Liver (tissue), 9 donors: ENCODE data around the gene SYNPO2. TPM values are rescaled to one million over a fixed set of nuclear protein-coding genes. Genes with fewer than 3 reads are reported as not detected.
"Not testable (repeated sequence)": the region's sequence is repeated elsewhere in the genome, so short reads cannot be mapped to it uniquely, and the experiment has no call there.

Experiments used
- DNase-seq: peaks from one replicate; pipeline ENCODE4 v3.0.0-alpha.2; 2017; ENCODE audit warnings: low spot score
- H3K27ac ChIP-seq, 2 donors: one replicate each; pipeline ENCODE4 v1.7.0; 2013; ENCODE audit warnings: inconsistent platforms in 2 of 2, low read length in 2 of 2, control low read depth in 1 of 2, low read depth in 1 of 2, mild to moderate bottlenecking in 1 of 2
- H3K27me3 ChIP-seq, 4 donors: one replicate each; pipeline versions ENCODE4 v1.6.1 to v1.7.0; 2013; ENCODE audit warnings: low read length in 3 of 4, inconsistent platforms in 1 of 4, mild to moderate bottlenecking in 1 of 4, moderate library complexity in 1 of 4; ENCODE audit not compliant: control insufficient read depth in 4 of 4, insufficient read depth in 4 of 4
- H3K36me3 ChIP-seq, 4 donors: one replicate each; pipeline versions ENCODE4 v1.6.1 to v1.7.0; 2013; ENCODE audit warnings: low read length in 3 of 4, mild to moderate bottlenecking in 3 of 4, low read depth in 1 of 4, moderate library complexity in 1 of 4; ENCODE audit not compliant: control insufficient read depth in 4 of 4, insufficient read depth in 3 of 4
- H3K4me1 ChIP-seq, 4 donors: one replicate each; pipeline versions ENCODE4 v1.6.1 to v1.7.0; 2013; ENCODE audit warnings: low read length in 3 of 4, mild to moderate bottlenecking in 3 of 4, moderate library complexity in 1 of 4; ENCODE audit not compliant: control insufficient read depth in 4 of 4, insufficient read depth in 4 of 4
- H3K4me3 ChIP-seq, 3 donors: one replicate each; pipeline versions ENCODE4 v1.6.1 to v1.7.0; 2013; ENCODE audit warnings: low read length in 3 of 3, control low read depth in 1 of 3, low read depth in 1 of 3, mild to moderate bottlenecking in 1 of 3
- H3K9ac ChIP-seq, 2 donors: one replicate each; pipeline ENCODE4 v1.7.0; 2013; ENCODE audit warnings: low read length in 2 of 2, mild to moderate bottlenecking in 2 of 2, moderate library complexity in 2 of 2, control low read depth in 1 of 2, low read depth in 1 of 2
- H3K9me3 ChIP-seq, 4 donors: one replicate each; pipeline versions ENCODE4 v1.6.1 to v1.7.0; 2013; ENCODE audit warnings: low read length in 3 of 4; ENCODE audit not compliant: control insufficient read depth in 4 of 4
- FOXA2 ChIP-seq: IDR thresholded peaks from 2 replicates; pipeline ENCODE4 v1.6.1; 2016; ENCODE audit warnings: antibody characterized with exemption
- GABPA ChIP-seq, 2 donors: IDR thresholded peaks in 1 of 2; conservative IDR thresholded peaks in 1 of 2; 2 replicates each; pipeline ENCODE4 v1.6.1; 2016; ENCODE audit warnings: antibody characterized with exemption in 2 of 2, mild to moderate bottlenecking in 1 of 2, moderate library complexity in 1 of 2
- HNF4A ChIP-seq, 2 donors: conservative IDR thresholded peaks; 2 replicates each; pipeline ENCODE4 v1.6.1; 2016; ENCODE audit warnings: antibody characterized with exemption in 2 of 2, mild to moderate bottlenecking in 2 of 2
- NR2F2 ChIP-seq: IDR thresholded peaks from 2 replicates; pipeline ENCODE4 v1.6.1; 2016; ENCODE audit warnings: antibody characterized with exemption
- RAD21 ChIP-seq, 2 donors: IDR thresholded peaks; 2 replicates each; pipeline ENCODE4 v1.6.1; 2016; ENCODE audit warnings: antibody characterized with exemption in 2 of 2, mild to moderate bottlenecking in 2 of 2
- WGBS: extraction: QIAGEN DNeasy Blood & Tissue Kit; methylation state at CpG from one replicate; pipeline ENCODE4 v1.1.7; 2013; 5-methylcytosine and 5-hydroxymethylcytosine counted together
- polyA plus RNA-seq, 2 donors: library from polyadenylated mRNA; stranded (reverse) in 1 of 2; unstranded in 1 of 2; fragments of 200-250 nt in 1 of 2; fragments of >200 nt in 1 of 2; fragmentation: Nextera tagmentation in 1 of 2; extraction: Ambion mirVana in 1 of 2; gene quantifications; one replicate each; pipeline versions ENCODE4 v1.2.1 to v1.2.3, GENCODE V29; 2013 to 2015
- total RNA-seq, 2 donors: library from RNA; depleted of rRNA; stranded (reverse); fragments of >200 nt; gene quantifications; one replicate each; pipeline ENCODE4 v1.2.3, GENCODE V29; 2014
- TF ChIP-seq, protein P1 (sequence below): IDR thresholded peaks from 2 replicates; pipeline ENCODE4 v1.6.1; 2016; ENCODE audit warnings: antibody characterized with exemption
- TF ChIP-seq, protein P2 (sequence below): IDR thresholded peaks from 2 replicates; pipeline ENCODE4 v1.6.1; 2016; ENCODE audit warnings: antibody characterized with exemption
- donor health status: healthy.
- donor health status: healthy.
- donor health status: healthy.
- donor health status: healthy.
- donor health status: healthy.

Gene SYNPO2
- total and polyA plus RNA-seq, 4 donors, result 2.4 to 10.9 (median 3.4) TPM

DNA sequence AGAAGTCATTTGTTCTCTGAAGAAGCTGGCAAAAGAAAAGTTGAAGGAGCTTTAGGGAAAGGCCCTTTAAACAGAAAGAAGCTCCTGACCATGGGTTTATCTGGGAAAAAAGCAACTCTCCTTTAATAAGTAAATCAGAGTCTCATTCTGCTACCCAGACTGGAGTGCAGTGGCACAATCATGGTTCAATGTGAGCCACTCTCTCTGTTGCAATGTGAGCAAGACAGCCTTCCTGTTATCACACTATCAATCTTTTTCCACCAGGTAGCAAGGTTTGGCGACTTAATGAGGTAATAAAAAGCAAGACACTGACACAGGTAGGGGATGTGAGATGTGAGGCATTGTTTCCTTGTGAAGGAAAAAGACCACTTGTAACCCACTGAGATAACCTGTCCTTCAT, 111.3 kb downstream of the SYNPO2 start:
- no peaks in the 10 kb centered on the region for H3K27me3 ChIP-seq
- no peaks in the 10 kb centered on the region for H3K36me3 ChIP-seq
- TF ChIP-seq NR2F2 (no peak), FOXA2 (no peak), HNF4A (conservative IDR thresholded peaks at IDR 0.05) (no peak), RAD21 (IDR thresholded peaks at IDR 0.05) (no peak)
- TF ChIP-seq, protein P1, sequence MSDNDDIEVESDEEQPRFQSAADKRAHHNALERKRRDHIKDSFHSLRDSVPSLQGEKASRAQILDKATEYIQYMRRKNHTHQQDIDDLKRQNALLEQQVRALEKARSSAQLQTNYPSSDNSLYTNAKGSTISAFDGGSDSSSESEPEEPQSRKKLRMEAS, result no peak
- TF ChIP-seq, protein P2, sequence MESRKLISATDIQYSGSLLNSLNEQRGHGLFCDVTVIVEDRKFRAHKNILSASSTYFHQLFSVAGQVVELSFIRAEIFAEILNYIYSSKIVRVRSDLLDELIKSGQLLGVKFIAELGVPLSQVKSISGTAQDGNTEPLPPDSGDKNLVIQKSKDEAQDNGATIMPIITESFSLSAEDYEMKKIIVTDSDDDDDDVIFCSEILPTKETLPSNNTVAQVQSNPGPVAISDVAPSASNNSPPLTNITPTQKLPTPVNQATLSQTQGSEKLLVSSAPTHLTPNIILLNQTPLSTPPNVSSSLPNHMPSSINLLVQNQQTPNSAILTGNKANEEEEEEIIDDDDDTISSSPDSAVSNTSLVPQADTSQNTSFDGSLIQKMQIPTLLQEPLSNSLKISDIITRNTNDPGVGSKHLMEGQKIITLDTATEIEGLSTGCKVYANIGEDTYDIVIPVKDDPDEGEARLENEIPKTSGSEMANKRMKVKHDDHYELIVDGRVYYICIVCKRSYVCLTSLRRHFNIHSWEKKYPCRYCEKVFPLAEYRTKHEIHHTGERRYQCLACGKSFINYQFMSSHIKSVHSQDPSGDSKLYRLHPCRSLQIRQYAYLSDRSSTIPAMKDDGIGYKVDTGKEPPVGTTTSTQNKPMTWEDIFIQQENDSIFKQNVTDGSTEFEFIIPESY, result no peak
- no peaks in the 10 kb centered on the region for H3K4me1 ChIP-seq
- no peak for DNase-seq
- H3K27ac ChIP-seq, result no peak overlapping the region
- no peak overlapping the region for H3K4me3 ChIP-seq
- no peaks in the 10 kb centered on the region for H3K9me3 ChIP-seq
- WGBS, result 85% methylated on average over 1 of the region's 1 CpG
- H3K9ac ChIP-seq, result no peak overlapping the region

DNA sequence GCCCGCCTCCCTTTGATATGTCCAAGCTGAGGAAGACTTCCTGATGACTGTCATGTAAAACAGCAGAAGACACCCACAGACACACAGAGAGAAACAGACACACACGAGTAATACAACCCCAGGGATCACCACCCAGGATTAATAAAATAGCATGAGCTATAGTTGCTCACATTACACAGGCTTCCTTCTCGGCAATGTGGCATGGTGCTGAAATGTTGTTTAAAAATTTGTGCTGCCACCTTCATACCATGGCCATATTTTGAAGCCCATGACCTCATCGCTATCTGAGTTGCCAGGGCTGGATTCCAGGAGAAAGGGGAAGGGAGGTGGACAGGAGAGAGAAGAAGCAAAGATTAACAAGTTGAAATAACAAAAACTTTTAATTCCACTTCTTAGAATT, 111.7 kb downstream of the SYNPO2 start:
- Histone ChIP-seq H3K27me3 (no peaks in the 10 kb centered on the region), H3K4me3 (no peak overlapping the region), H3K9me3 (no peaks in the 10 kb centered on the region), H3K36me3 (no peaks in the 10 kb centered on the region), H3K27ac (no peak overlapping the region), H3K9ac (no peak overlapping the region), H3K4me1 (no peaks in the 10 kb centered on the region)
- DNase-seq, result no peak
- TF ChIP-seq GABPA (IDR thresholded peaks at IDR 0.05 in 1 of 2, conservative IDR thresholded peaks at IDR 0.05 in 1 of 2), result no peak
- 80% methylated on average over 4 of the region's 4 CpGs for WGBS

DNA sequence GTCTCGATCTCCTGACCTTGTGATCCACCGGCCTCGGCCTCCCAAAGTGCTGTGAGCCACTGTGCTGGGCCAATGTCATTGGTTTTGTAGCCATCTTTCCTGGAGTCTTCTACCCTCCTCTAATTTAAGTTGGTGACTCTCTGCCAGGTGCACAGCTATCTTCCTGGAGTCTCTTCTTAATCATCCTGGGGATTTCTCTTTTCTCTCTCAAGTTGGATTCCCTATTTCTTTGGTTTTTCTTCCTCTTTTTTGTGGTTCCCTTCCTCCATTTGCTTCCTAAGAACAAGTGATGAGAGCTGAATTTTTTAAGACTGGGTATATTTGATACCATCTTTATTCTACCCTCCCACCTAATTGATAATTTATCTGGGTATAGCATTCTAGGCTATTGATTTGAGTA, 113.8 kb downstream of the SYNPO2 start:
- no peak overlapping the region for H3K4me3 ChIP-seq
- no peak overlapping the region for H3K9ac ChIP-seq
- no peaks in the 10 kb centered on the region for H3K9me3 ChIP-seq
- H3K27me3 ChIP-seq, result no peaks in the 10 kb centered on the region
- no peak overlapping the region for H3K27ac ChIP-seq
- H3K36me3 ChIP-seq, result no peaks in the 10 kb centered on the region
- DNase-seq, result no peak
- 80% methylated on average over 3 of the region's 3 CpGs for WGBS
- TF ChIP-seq, protein P1, result no peak
- no peaks in the 10 kb centered on the region for H3K4me1 ChIP-seq

DNA sequence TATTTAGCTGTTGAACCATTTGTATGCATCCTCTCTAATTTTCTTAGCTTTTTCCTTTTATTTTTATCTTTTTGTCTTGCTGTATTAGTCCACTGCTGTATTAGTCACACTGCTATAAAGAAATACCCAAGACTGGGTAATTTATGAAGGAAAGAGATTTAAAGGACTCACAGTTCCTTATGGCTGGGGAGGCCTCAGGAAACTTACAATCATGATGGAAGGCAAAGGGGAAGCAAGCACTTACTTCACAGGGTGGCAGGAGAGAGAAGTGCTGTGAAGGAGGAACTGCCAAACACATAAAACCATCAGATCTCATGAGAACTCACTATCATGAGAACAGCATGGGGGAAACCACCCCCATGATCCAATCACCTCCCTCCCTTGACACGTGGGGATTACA, 114.3 kb downstream of the SYNPO2 start:
- H3K9ac ChIP-seq, H3K27me3 ChIP-seq, H3K36me3 ChIP-seq, H3K4me3 ChIP-seq, H3K4me1 ChIP-seq, H3K9me3 ChIP-seq, H3K27ac ChIP-seq, DNase-seq: not testable (repeated sequence)
- WGBS, result 18% methylated on average over 1 of the region's 1 CpG
